ENCODE measurements around the gene TYMS. TPM values are rescaled to one million over a fixed set of nuclear protein-coding genes. Genes with fewer than 3 reads are reported as not detected.

The TYMS gene
- total RNA-seq, 1 experiment from 2014 or later: 140 TPM

DNA sequence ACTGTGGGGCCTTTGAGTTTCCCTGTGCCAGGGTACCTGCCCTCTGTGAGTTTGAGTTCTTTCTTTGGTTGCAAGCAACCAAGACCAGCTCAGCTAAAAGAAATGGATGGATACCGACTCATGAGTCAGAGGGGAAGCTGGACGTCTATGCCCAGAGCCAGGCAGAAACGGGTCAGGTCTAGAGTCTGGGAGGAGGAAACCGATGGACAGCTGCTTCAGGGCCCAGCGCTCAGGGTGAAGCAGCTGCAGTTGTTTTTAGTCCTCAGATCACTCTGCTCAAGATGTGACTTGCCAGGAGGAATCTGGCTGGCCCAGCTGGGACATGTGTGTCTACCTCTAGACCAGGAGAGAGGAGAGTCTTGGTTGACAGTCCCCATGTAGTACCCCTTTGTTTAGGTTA is 10.1 kb upstream of the TYMS start:
- H2BK120ac ChIP-seq (ENCODE audit: low read depth, low read length, poor library complexity, severe bottlenecking): no peak overlapping the region
- H2AFZ ChIP-seq (ENCODE audit: low read length): no peak overlapping the region
- H3K23ac ChIP-seq (ENCODE audit: insufficient read length, low read depth, low read length): no peak overlapping the region
- no peak overlapping the region for H3K4ac ChIP-seq (ENCODE audit: low read depth, low read length)
- no peak overlapping the region for H3K14ac ChIP-seq (ENCODE audit: insufficient read depth, low read length)
- no peak overlapping the region for H3K56ac ChIP-seq (ENCODE audit: insufficient read length, low read depth, low read length)
- no peaks in the 10 kb centered on the region for H3K23me2 ChIP-seq (ENCODE audit: insufficient read length, low read depth, low read length, poor library complexity, severe bottlenecking)
- no peaks in the 10 kb centered on the region for H3K9me3 ChIP-seq (ENCODE audit: control insufficient read depth, low read depth, low read length)
- no peak overlapping the region for H4K5ac ChIP-seq (ENCODE audit: insufficient read length, low read depth, low read length)
- no peaks in the 10 kb centered on the region for H3K4me1 ChIP-seq (ENCODE audit: insufficient read depth, low read length)
- Mint-ChIP-seq H3K9me3 (no peaks in the 10 kb centered on the region), H3K36me3 (ENCODE audit: insufficient read depth in 1 of 3, low read depth in 3 of 3) (no peaks in the 10 kb centered on the region), H3K27ac (no peak overlapping the region; a peak in 1 of 7 replicates), H3K4me3 (no peak overlapping the region), H3K4me1 (peaks cover 3 to 8% of the 10 kb centered on the region in 2 experiments; a peak in 2 of 4 replicates), H3K27me3 (ENCODE audit: low read depth) (no peaks in the 10 kb centered on the region)
- H3K79me1 ChIP-seq (ENCODE audit: insufficient read depth, low read depth, low read length, poor library complexity, severe bottlenecking): no peaks in the 10 kb centered on the region
- H3K27me3 ChIP-seq (ENCODE audit: insufficient read depth, low read length): no peaks in the 10 kb centered on the region
- H4K8ac ChIP-seq (replicated peaks; ENCODE audit: insufficient read length, low read depth, low read length): no peak overlapping the region
- TF ChIP-seq, protein P1, sequence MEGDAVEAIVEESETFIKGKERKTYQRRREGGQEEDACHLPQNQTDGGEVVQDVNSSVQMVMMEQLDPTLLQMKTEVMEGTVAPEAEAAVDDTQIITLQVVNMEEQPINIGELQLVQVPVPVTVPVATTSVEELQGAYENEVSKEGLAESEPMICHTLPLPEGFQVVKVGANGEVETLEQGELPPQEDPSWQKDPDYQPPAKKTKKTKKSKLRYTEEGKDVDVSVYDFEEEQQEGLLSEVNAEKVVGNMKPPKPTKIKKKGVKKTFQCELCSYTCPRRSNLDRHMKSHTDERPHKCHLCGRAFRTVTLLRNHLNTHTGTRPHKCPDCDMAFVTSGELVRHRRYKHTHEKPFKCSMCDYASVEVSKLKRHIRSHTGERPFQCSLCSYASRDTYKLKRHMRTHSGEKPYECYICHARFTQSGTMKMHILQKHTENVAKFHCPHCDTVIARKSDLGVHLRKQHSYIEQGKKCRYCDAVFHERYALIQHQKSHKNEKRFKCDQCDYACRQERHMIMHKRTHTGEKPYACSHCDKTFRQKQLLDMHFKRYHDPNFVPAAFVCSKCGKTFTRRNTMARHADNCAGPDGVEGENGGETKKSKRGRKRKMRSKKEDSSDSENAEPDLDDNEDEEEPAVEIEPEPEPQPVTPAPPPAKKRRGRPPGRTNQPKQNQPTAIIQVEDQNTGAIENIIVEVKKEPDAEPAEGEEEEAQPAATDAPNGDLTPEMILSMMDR (conservative IDR thresholded peaks at IDR 0.05): no peak
- no peak overlapping the region for H2BK20ac ChIP-seq (ENCODE audit: low read depth, low read length, poor library complexity, severe bottlenecking)
- H4K20me1 ChIP-seq (ENCODE audit: control insufficient read depth, insufficient read depth, insufficient read length): no peaks in the 10 kb centered on the region
- no peaks in the 10 kb centered on the region for H3K79me2 ChIP-seq (ENCODE audit: insufficient read depth, low read length)
- no peak overlapping the region for H3K18ac ChIP-seq (ENCODE audit: insufficient read length, low read depth, low read length)
- H3K4me2 ChIP-seq (ENCODE audit: insufficient read depth, insufficient read length, low read length): no peak overlapping the region
- no peak overlapping the region for H3T11ph ChIP-seq (ENCODE audit: low read length)
- H3K9ac ChIP-seq (ENCODE audit: extremely low read depth, insufficient read length, low read length): no peak overlapping the region
- no peak for DNase-seq
- H2BK15ac ChIP-seq (ENCODE audit: low read depth, low read length): no peak overlapping the region
- no peak overlapping the region for H4K91ac ChIP-seq (ENCODE audit: insufficient read length, low read depth, low read length)
- WGBS (ENCODE audit: extremely low coverage, insufficient read length, low lambda C conversion rate): no CpG with 5 or more reads among the region's 5 CpGs
- no peak overlapping the region for H3K27ac ChIP-seq (ENCODE audit: insufficient read length, low read depth, low read length)
- H2AK5ac ChIP-seq (ENCODE audit: insufficient read length, low read length): no peak overlapping the region
- no peak overlapping the region for H2BK5ac ChIP-seq (ENCODE audit: insufficient read length, low read length)
- H2BK12ac ChIP-seq (ENCODE audit: insufficient read length, low read depth, low read length): no peak overlapping the region
